HepG2 (cell line): Measurements from ENCODE around the gene OSGIN1. TPM values are rescaled to one million over a fixed set of nuclear protein-coding genes. Genes with fewer than 3 reads are reported as not detected.

Source experiments
- ARHGAP35 ChIP-seq: sonication (generic); formaldehyde crosslinking; IDR thresholded peaks from 2 replicates; pipeline ENCODE4 v1.9.0; 2022; ENCODE audit warnings: mild to moderate bottlenecking, inconsistent platforms, moderate library complexity, missing genetic modification reagents, borderline replicate concordance
- MIER2 ChIP-seq: IDR thresholded peaks from 2 replicates; pipeline ENCODE4 v1.6.1; 2016; ENCODE audit warnings: missing biosample characterization, missing genetic modification reagents
- RFX3 ChIP-seq: IDR thresholded peaks from 2 replicates; pipeline ENCODE4 v1.6.1; 2016; ENCODE audit warnings: missing biosample characterization, missing genetic modification reagents
- SATB2 ChIP-seq: sonication (generic); formaldehyde crosslinking; IDR thresholded peaks from 2 replicates; pipeline ENCODE4 v1.5.0; 2020; ENCODE audit warnings: missing genetic modification reagents
- STAT5B ChIP-seq: sonication (generic); formaldehyde crosslinking; IDR thresholded peaks from 2 replicates; pipeline ENCODE4 v1.4.0; 2020; ENCODE audit warnings: missing genetic modification reagents
- THAP7 ChIP-seq: sonication (generic); formaldehyde crosslinking; IDR thresholded peaks from 2 replicates; pipeline ENCODE4 v1.8.1; 2023; ENCODE audit warnings: mild to moderate bottlenecking, missing genetic modification reagents
- XBP1 ChIP-seq: sonication (generic); formaldehyde crosslinking; IDR thresholded peaks from 2 replicates; pipeline ENCODE4 v1.5.0; 2020; ENCODE audit warnings: missing genetic modification reagents
- ZBTB10 ChIP-seq: sonication (generic); formaldehyde crosslinking; IDR thresholded peaks from 2 replicates; pipeline ENCODE4 v1.4.0; 2020; ENCODE audit warnings: missing genetic modification reagents, borderline replicate concordance
- ZNF484 ChIP-seq: sonication (generic); formaldehyde crosslinking; IDR thresholded peaks from 2 replicates; pipeline ENCODE4 v1.5.1; 2020; ENCODE audit warnings: mild to moderate bottlenecking, low read depth, missing genetic modification reagents, borderline replicate concordance
- ZNF501 ChIP-seq: sonication (generic); formaldehyde crosslinking; IDR thresholded peaks from 2 replicates; pipeline ENCODE4 v1.5.1; 2020; ENCODE audit warnings: mild to moderate bottlenecking, moderate library complexity, missing genetic modification reagents
- ZNF546 ChIP-seq: sonication (generic); formaldehyde crosslinking; conservative IDR thresholded peaks from 2 replicates; pipeline ENCODE4 v1.8.1; 2023; ENCODE audit warnings: mild to moderate bottlenecking, missing genetic modification reagents
- ZNF619 ChIP-seq: sonication (generic); formaldehyde crosslinking; IDR thresholded peaks from 2 replicates; pipeline ENCODE4 v1.4.0; 2020; ENCODE audit warnings: mild to moderate bottlenecking, missing genetic modification reagents
- ZNF768 ChIP-seq: sonication (generic); formaldehyde crosslinking; IDR thresholded peaks from 2 replicates; pipeline ENCODE4 v1.4.0; 2020; ENCODE audit warnings: missing genetic modification reagents
- polyA plus RNA-seq, 8 experiments: library from polyadenylated mRNA; depleted of rRNA in 3 of 8; stranded (reverse) in 7 of 8; unstranded in 1 of 8; fragments of >200 nt; fragmentation: Illumina TruSeq in 4 of 8; extraction: Trizol in 4 of 8; gene quantifications; 2 replicates each; pipeline versions ENCODE4 v1.2.1 to v1.2.3, GENCODE V29; 2011 to 2016; ENCODE audit warnings: low read depth in 4 of 8, missing spikeins in 1 of 8, mixed read lengths in 1 of 8; ENCODE audit not compliant: insufficient read depth in 1 of 8
- total RNA-seq, 5 experiments: library from RNA; depleted of rRNA; stranded (reverse); fragments of >200 nt; fragmentation: Illumina TruSeq; extraction: Trizol; gene quantifications; 2 replicates each; pipeline ENCODE4 v1.2.3, GENCODE V29; 2016; ENCODE audit warnings: low read depth in 1 of 5
- TF ChIP-seq, protein P1 (sequence below), 2 experiments: sonication (generic) in 1 of 2; formaldehyde crosslinking in 1 of 2; IDR thresholded peaks; 2 replicates each; pipeline versions ENCODE4 v1.6.1 to v1.9.0; 2014 to 2022; ENCODE audit warnings: antibody characterized with exemption in 1 of 2, borderline replicate concordance in 1 of 2, inconsistent platforms in 1 of 2, low read depth in 1 of 2, missing genetic modification reagents in 1 of 2
- TF ChIP-seq, protein P2 (sequence below): sonication (generic); formaldehyde crosslinking; IDR thresholded peaks from 2 replicates; pipeline ENCODE4 v1.9.0; 2022; ENCODE audit warnings: low read depth, missing genetic modification reagents

The OSGIN1 gene
- total and polyA plus RNA-seq, 2 of the 13 experiments (the other 11 are each of a cell fraction or from before 2014, with no cell fraction given): 20.5 to 27.1 TPM

GRCh38 chr16:83952940-83953795 is at the start of gene OSGIN1 (continued):
- TF ChIP-seq ZBTB10 (CRISPR knock-in tag): 0 out of 2 replicates have a peak, but pooled peaks have one; percentile 55
- no peak; the same call in 1 of the 2 replicates for TF ChIP-seq ZNF619 (CRISPR knock-in tag)
- 0 out of 2 replicates have a peak, but pooled peaks have one; percentile 19 for TF ChIP-seq ZNF768
- peak; percentile 93 for TF ChIP-seq ZNF501 (CRISPR knock-in tag)
- TF ChIP-seq STAT5B: no peak
- TF ChIP-seq ARHGAP35: peak; percentile 4; the same call in 1 of the 2 replicates
- TF ChIP-seq MIER2 (CRISPR knock-in tag): peak; percentile 67
- TF ChIP-seq, protein P1, sequence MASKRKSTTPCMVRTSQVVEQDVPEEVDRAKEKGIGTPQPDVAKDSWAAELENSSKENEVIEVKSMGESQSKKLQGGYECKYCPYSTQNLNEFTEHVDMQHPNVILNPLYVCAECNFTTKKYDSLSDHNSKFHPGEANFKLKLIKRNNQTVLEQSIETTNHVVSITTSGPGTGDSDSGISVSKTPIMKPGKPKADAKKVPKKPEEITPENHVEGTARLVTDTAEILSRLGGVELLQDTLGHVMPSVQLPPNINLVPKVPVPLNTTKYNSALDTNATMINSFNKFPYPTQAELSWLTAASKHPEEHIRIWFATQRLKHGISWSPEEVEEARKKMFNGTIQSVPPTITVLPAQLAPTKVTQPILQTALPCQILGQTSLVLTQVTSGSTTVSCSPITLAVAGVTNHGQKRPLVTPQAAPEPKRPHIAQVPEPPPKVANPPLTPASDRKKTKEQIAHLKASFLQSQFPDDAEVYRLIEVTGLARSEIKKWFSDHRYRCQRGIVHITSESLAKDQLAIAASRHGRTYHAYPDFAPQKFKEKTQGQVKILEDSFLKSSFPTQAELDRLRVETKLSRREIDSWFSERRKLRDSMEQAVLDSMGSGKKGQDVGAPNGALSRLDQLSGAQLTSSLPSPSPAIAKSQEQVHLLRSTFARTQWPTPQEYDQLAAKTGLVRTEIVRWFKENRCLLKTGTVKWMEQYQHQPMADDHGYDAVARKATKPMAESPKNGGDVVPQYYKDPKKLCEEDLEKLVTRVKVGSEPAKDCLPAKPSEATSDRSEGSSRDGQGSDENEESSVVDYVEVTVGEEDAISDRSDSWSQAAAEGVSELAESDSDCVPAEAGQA (IDR thresholded peaks at IDR 0.05; ENCODE audit: low read depth): no peak; the same call in 1 of the 2 replicates
- TF ChIP-seq, protein P1 (CRISPR knock-in tag; IDR thresholded peaks at IDR 0.05; ENCODE audit: borderline replicate concordance): no peak
- peak; percentile 73; the same call in 1 of the 2 replicates for TF ChIP-seq THAP7 (CRISPR knock-in tag)
- no peak for TF ChIP-seq ZNF484 (CRISPR knock-in tag)
- TF ChIP-seq XBP1 (CRISPR knock-in tag): peak; percentile 82; the same call in 1 of the 2 replicates
- TF ChIP-seq, protein P2, sequence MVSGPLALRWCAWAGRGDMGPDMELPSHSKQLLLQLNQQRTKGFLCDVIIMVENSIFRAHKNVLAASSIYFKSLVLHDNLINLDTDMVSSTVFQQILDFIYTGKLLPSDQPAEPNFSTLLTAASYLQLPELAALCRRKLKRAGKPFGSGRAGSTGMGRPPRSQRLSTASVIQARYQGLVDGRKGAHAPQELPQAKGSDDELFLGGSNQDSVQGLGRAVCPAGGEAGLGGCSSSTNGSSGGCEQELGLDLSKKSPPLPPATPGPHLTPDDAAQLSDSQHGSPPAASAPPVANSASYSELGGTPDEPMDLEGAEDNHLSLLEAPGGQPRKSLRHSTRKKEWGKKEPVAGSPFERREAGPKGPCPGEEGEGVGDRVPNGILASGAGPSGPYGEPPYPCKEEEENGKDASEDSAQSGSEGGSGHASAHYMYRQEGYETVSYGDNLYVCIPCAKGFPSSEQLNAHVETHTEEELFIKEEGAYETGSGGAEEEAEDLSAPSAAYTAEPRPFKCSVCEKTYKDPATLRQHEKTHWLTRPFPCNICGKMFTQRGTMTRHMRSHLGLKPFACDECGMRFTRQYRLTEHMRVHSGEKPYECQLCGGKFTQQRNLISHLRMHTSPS (CRISPR knock-in tag): no peak; the same call in 1 of the 2 replicates
- TF ChIP-seq ZNF546 (CRISPR knock-in tag): no peak
- no peak for TF ChIP-seq SATB2 (CRISPR knock-in tag)
- TF ChIP-seq RFX3 (CRISPR knock-in tag): no peak; the same call in 1 of the 2 replicates
